Globus pallidus (tissue), 1 donor: ENCODE data around the gene ARL6.
"Not testable (repeated sequence)": the region's sequence is repeated elsewhere in the genome, so short reads cannot be mapped to it uniquely, and the experiment has no call there.

Experiments
- DNase-seq: peaks from one replicate; pipeline ENCODE4 v3.0.0-alpha.2; 2015; ENCODE audit warnings: low spot score

ARL6 gene

DNA sequence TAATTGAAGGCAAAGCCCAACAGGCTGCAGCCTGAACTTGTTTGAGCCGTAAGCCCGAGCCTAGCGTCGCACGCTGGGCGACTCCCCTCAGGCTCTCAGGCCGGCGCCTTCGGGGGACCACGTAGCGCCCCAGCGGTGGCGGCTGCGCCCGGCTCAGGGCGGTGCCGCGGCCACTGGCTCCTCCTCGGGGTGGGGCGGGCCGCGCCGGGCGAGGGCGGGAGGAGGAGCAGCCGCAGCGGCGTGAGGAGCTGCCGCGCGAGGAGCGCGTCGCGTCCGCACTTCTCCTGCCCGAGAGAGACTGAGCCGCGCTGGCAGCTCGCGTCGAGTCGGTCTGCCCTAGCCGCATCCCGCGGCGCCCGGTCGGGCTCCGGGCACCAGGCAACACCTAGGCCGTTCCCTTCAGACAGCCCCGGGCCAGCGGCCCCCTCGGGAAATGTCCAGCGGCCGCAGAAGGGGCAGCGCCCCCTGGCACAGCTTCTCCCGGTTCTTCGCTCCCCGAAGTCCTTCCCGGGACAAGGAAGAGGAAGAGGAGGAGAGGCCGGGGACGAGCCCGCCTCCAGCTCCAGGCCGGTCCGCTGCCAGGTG is 57.3 kb downstream of the ARL6 start, which contains the start of gene CRYBG3:
CRYBG3 (plus strand) TSS at position 238 of the 585 bp plus-strand sequence; CDS start at position 434, 196 bp downstream.
- DNase-seq = peak; percentile 85

DNA sequence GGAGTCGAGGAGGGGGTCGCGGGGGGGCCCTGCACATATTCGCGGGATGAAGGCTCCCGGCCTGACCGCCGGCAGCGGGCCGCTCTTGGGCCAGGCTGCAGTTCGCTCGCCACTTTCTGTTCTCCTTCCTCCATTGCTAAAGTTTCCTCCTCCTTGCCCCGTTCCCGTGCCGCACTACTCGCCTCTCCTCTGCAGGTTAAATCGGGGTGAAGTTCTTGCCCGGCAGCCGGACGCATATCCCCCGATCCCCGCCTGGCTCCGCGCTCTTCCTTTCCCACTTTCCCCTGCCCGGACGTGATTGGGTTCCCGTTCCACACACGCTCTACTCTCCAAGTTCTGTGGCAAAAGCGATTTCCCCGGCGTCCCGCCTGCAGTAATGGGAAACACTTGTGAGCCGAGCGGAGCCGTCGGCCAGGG is 57.8 kb downstream of the ARL6 start:
- peak; percentile 64 for DNase-seq

- DNase-seq = peak; percentile 36
Observed at GRCh38 chr3:97823046-97824004, 58.8 kb downstream of the ARL6 start.

DNA sequence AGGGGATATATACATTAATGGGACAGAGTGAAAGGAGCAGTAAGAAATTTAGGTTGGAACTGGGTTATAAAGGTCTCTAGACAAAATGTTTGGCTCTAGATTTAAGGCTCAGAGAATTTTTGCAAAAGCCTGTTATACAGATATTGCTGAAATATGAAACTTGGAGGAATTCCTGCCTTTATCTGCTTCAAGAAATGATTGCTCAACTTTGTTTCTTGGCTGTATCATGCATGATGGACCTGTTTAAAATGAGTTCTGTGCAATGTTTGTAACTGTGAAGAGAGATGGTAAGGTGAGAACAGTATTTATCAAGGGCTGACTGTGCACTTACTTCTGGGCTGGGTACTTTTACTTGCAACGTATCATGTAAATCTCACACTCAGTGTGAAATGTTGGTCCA is 60.5 kb downstream of the ARL6 start:
- DNase-seq = no peak

- DNase-seq = peak; percentile 84
Observed at GRCh38 chr3:97827741-97828471, 63.3 kb downstream of the ARL6 start.

GRCh38 chr3:97829198-97829597 is 64.6 kb downstream of the ARL6 start:
- no peak for DNase-seq

DNA sequence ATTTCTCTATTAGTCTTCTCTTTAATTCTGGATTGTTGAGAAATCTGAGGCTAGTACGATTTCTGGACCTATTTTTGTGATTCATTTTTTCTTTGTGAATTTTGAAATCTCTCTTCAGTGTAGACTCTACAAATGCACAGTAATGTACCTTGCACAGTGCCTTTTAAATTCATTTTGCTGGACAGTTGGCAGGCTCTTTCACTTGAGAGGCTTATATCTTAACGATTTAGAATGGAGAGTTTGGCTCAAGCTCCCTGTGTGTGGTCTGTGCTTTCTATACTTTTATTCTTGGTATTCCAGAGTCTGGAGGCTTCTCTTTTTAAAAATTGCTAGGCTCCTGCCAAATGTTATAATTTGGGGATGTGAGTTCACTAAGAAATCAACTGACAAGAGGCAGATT is 66.1 kb downstream of the ARL6 start:
- no peak for DNase-seq

DNA sequence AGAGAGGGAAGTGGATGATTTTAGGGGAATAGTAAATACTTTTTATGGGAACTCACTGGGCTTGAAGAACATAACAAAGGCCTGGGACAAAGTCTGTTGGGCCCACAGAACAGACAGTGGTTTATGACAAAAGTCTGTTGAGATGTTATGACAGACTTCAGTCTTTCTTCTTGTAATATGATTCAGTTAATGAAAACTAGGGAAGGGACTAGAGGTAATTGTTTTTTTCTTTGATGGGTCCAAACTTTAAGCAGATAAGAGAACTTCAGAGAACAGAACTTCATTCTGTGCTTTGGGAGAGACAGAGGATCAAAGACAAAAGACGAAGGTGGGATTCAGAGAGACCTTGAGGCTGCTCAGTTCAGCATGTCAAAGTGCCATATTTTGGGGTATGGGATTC is 66.6 kb downstream of the ARL6 start:
- no peak for DNase-seq

DNA sequence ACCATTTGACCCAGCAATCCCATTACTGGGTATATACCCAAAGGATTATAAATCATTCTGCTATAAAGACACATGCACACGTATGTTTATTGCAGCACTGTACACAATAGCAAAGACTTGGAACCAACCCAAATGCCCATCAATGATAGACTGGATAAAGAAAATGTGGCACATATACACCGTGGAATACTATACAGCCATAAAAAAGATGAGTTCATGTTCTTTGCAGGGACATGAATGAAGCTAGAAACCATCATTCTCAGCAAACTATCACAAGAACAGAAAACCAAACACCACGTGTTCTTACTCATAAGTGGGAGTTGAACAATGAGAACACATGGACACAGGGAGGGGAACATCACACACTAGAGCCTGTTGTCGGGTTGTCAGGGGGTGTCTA is 68.6 kb downstream of the ARL6 start:
- DNase-seq = not testable (repeated sequence)

DNA sequence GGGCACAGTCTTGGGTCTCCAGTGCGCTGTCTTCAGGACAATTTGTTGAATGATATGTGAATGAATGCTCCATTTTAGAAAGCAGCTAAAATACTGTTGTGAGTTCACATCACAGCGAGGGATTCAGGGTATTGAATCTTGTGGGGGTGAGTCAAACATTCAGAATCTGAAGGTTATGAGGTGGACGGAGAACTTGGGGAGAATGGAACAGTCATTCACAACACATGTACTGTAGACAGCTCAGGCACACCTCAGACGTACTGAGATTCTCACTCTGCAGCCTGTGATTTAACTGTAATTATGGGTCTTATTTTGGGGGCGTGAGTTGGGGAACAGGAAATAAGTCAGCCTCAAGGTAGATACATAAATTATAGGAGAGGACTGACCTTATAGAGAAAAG is 71.2 kb downstream of the ARL6 start:
- no peak for DNase-seq

DNA sequence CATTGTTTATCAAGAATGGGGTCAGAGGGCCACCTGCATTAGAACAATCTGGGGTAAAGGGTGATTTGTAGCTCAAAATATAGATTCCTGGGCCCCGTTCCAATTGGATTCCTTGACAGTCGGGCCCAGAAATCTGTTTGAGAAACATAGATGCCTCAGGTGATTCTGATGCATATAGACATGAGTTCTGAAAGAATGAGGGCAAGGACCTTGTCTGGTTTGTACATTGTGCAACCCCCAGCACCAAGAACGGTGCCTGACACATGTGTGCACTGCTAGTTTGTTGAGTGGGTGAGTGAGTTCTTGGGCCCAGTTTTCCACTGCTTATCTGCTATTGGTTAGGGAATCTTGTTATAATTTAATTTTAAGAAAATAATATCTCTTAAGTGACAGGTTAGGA is 73.8 kb downstream of the ARL6 start:
- DNase-seq = no peak

DNA sequence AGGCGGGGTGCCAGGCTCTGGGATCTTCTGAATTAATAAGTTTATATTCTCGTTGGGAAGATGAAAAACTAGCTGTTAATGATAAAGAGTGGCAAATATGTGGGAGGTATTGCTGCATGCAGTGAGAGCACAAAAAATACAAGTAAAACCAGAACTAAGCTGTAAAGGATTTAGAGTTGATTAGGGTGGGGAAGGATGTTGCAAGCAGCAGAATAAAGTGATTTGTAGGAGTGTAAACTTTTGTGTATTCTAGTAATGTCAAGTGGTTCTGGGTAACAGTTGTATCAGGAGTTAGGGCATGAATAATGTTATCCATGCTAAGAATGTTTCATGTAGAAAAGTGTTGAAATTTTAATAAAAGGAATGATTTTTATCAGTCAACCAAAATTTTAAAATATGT is 75.4 kb downstream of the ARL6 start:
- no peak for DNase-seq

- no peak for DNase-seq
Observed at GRCh38 chr3:97841304-97841703, 76.7 kb downstream of the ARL6 start.

DNA sequence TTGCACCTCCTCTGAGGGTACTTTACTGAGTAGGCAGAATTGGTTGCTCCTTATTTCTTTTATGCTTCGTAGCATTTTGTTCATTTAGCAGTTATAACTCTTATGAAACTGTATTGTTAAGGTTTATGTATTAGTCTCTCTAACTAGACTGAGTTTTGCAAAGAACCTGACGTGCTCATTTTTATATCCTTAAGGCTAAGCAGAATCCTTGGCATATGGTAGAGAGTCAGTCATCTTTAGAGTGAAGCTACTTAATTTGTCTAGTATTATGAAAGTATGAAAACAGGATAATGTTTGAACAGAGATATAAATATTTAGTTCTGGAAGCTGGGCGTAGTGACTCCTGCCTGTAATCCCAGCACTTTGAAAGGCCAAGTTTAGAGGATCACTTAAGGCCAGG is 77.4 kb downstream of the ARL6 start:
- DNase-seq = no peak

GRCh38 chr3:97848779-97849178 is 84.2 kb downstream of the ARL6 start:
- DNase-seq = no peak
